Effector memory CD4-positive, alpha-beta T cell (primary cell): ENCODE results near the gene ADAMTSL1.

Experiments
- DNase-seq, 3 donors: peaks; one replicate each; pipeline ENCODE4 v3.0.0-alpha.2; 2020
- H3K27ac ChIP-seq: 2 replicates; pipeline ENCODE4 v1.7.0; 2013; ENCODE audit warnings: mild to moderate bottlenecking, low read length, moderate library complexity; ENCODE audit not compliant: insufficient read depth, poor library complexity, severe bottlenecking
- H3K27me3 ChIP-seq: replicated peaks from 2 replicates; pipeline ENCODE4 v1.7.0; 2013; ENCODE audit warnings: mild to moderate bottlenecking, low read length; ENCODE audit not compliant: insufficient read depth, control insufficient read depth, poor library complexity, severe bottlenecking
- H3K36me3 ChIP-seq: 2 replicates; pipeline ENCODE4 v1.7.0; 2013; ENCODE audit warnings: mild to moderate bottlenecking, low read length, moderate library complexity; ENCODE audit not compliant: control insufficient read depth, insufficient read depth
- H3K4me1 ChIP-seq: 2 replicates; pipeline ENCODE4 v1.7.0; 2013; ENCODE audit warnings: low read length, mild to moderate bottlenecking; ENCODE audit not compliant: control insufficient read depth, insufficient read depth, poor library complexity, severe bottlenecking
- H3K4me3 ChIP-seq: 2 replicates; pipeline ENCODE4 v1.7.0; 2013; ENCODE audit warnings: low read length, low read depth, mild to moderate bottlenecking; ENCODE audit not compliant: insufficient read depth, poor library complexity, severe bottlenecking
- H3K9me3 ChIP-seq: 2 replicates; pipeline ENCODE4 v1.7.0; 2013; ENCODE audit warnings: mild to moderate bottlenecking, low read length, moderate library complexity; ENCODE audit not compliant: control insufficient read depth

The ADAMTSL1 gene

DNA sequence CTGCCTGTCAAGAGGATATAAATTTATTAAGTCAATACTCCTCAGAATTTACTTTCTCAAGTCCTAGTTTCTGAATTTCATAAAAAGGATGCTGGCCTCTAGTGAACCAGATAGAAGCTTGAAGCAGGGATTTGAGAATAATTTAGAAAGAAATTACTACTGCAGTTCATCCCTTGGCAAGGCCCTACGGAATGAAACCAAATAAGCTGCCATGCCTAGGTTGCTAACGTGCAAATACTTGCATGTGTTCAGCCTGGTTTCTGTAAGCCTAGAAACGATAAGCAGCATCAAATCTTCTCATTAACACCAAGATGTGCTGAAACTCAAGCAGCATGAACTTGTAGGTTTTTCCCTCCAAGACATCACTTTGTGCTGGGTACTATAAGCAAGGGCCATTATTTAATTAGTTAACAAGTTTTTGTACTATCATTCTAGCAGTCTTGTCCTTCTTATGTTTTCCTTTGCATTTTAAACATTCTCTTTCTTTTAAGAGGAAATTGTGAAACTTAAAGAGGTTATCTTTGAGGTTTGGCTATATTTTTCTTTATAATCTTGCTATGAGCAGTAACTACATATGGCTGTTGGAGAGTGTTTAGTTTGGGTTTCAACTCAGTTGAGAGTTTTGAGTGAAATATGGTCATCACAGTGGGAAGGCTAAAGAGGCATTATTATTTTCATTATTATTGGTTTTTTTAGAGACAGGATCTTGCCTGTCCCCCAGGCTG lies 71.8 kb downstream of the ADAMTSL1 start:
- no peak for DNase-seq
- no peak overlapping the region for H3K4me3 ChIP-seq
- no peak overlapping the region for H3K27ac ChIP-seq
- H3K27me3 ChIP-seq, result no peaks in the 10 kb centered on the region
- H3K4me1 ChIP-seq, result no peaks in the 10 kb centered on the region
- H3K36me3 ChIP-seq, result no peaks in the 10 kb centered on the region
- no peaks in the 10 kb centered on the region for H3K9me3 ChIP-seq

DNA sequence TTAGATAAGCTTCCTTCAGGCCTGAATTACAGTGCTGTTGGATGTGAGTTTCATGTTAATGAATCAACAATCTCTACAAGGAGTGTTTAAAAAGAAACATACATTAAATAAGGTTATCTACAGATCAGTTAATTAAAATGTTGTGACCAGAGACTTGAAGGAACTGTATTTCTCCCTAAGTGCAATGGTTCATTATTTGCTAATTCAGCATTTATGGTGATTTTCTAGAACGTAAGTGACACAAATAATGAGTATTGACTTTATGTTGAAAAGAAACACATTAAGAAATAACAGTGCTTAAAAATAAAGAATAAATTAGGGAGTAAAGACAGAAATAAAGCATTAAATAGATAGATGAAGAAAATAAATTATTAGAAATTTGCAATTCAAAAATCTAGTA lies 74.5 kb downstream of the ADAMTSL1 start:
- H3K36me3 ChIP-seq, result no peaks in the 10 kb centered on the region

DNA sequence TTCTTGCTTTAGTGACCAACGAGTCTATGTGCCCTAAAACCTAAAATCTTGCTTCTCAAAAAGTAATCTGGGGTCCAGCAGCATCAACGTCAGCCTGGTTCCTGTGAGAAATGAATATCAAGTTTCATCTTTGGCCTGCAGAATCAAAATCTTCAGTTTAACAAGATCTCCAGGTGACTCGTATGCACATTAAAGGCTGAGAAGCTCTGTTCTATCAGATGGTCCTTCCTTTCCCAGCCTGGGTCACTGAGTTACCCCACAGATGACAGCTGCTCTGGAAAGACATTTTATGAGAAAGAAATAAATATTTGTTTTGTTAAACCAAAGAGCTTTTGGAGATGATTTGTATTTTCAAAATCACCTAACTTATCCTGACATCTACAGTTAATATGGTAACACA lies 75.8 kb downstream of the ADAMTSL1 start:
- Histone ChIP-seq H3K27me3 (no peaks in the 10 kb centered on the region), H3K36me3 (no peaks in the 10 kb centered on the region), H3K27ac (no peak overlapping the region), H3K9me3 (no peaks in the 10 kb centered on the region), H3K4me1 (no peaks in the 10 kb centered on the region), H3K4me3 (no peak overlapping the region)
- DNase-seq, result no peak

More for the DNA sequence above, 74.5 kb downstream of the ADAMTSL1 start:
- H3K27me3 ChIP-seq, result no peaks in the 10 kb centered on the region
- H3K4me1 ChIP-seq, result no peaks in the 10 kb centered on the region
- no peak overlapping the region for H3K4me3 ChIP-seq
- H3K9me3 ChIP-seq, result no peaks in the 10 kb centered on the region
- no peak overlapping the region for H3K27ac ChIP-seq
- no peak for DNase-seq

DNA sequence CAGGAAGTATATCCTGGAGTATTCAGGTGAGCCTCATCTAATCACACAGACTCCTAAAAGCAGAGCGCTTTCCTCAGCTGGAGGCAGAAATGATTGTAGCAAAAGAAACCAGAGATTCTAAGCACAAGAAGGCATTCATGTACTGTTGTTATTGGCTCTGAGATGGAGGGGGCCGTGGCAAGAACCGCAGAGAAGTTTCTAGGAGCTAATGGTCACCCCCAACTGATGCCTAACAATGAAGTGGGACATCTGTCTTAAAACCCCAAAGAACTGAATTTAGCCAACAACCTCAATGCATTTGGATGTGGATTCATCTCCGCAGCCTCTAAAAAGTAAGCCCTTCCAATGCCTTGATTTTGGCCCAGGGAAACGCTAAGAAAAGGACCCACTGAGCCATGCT lies 76.3 kb downstream of the ADAMTSL1 start:
- no peak overlapping the region for H3K27ac ChIP-seq
- H3K27me3 ChIP-seq, result no peaks in the 10 kb centered on the region
- H3K9me3 ChIP-seq, result no peaks in the 10 kb centered on the region
- no peak overlapping the region for H3K4me3 ChIP-seq
- H3K36me3 ChIP-seq, result no peaks in the 10 kb centered on the region
- DNase-seq, result no peak
- no peaks in the 10 kb centered on the region for H3K4me1 ChIP-seq

DNA sequence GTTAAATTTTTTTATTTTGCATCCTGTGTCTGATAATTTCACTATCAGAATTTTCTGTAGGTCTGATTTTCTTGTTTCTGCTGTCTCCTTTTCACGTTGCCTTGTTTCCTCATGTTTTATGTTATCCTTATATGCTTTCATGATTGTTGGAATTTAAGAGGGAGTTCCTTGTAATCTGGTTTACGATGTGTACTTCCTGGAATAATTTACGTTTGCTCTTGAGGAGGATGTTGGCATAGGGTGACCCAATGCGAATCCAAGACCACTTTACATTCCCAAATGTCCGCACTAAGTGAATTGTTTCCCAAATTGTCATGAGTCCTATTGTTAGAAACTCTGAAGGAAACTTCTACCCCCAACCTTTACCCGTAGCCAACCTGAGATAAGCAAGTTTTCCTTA lies 80.3 kb downstream of the ADAMTSL1 start:
- Histone ChIP-seq H3K27ac (no peak overlapping the region), H3K4me1 (no peaks in the 10 kb centered on the region), H3K4me3 (no peak overlapping the region), H3K36me3 (no peaks in the 10 kb centered on the region), H3K9me3 (no peaks in the 10 kb centered on the region), H3K27me3 (no peaks in the 10 kb centered on the region)
- no peak for DNase-seq

DNA sequence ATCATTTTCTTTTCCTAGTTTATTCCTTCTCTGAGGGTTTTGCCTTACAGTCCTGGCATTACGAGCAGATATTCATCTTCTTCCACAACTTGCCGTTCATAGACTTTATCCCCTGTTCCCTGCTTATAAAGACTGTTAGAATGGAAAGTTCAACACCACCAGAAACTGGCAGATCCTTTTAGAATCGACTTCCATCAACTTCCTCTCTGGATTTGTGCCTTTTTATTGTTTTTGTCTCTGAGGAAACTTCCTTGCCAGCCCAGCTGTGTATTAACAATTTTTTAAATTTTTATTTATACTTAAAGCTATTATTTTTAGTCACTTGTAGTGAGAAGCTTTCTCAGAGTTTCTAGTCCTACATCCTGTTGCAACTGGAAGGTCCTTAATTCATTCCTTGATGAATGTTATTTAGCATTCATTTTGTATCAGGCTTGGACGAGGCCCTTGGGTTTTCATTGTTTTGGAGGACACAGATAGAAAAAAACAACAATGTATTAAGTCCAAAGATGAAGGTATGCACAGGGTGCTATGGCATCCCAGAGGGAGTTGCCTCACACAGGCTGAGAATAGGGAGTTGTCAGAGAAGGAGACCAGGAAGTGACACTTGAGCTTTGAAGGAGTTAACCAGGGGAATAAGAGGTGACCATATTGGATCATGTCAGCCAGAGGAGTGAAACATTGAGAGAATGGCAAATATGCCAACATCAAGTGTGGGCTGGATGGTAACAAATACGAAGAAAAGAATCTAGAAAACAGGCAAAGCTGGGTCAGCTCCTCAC lies 81.3 kb downstream of the ADAMTSL1 start:
- no peaks in the 10 kb centered on the region for H3K9me3 ChIP-seq
- H3K4me1 ChIP-seq, result no peaks in the 10 kb centered on the region
- H3K27ac ChIP-seq, result no peak overlapping the region
- DNase-seq, result no peak
- no peaks in the 10 kb centered on the region for H3K27me3 ChIP-seq
- no peak overlapping the region for H3K4me3 ChIP-seq
- no peaks in the 10 kb centered on the region for H3K36me3 ChIP-seq

DNA sequence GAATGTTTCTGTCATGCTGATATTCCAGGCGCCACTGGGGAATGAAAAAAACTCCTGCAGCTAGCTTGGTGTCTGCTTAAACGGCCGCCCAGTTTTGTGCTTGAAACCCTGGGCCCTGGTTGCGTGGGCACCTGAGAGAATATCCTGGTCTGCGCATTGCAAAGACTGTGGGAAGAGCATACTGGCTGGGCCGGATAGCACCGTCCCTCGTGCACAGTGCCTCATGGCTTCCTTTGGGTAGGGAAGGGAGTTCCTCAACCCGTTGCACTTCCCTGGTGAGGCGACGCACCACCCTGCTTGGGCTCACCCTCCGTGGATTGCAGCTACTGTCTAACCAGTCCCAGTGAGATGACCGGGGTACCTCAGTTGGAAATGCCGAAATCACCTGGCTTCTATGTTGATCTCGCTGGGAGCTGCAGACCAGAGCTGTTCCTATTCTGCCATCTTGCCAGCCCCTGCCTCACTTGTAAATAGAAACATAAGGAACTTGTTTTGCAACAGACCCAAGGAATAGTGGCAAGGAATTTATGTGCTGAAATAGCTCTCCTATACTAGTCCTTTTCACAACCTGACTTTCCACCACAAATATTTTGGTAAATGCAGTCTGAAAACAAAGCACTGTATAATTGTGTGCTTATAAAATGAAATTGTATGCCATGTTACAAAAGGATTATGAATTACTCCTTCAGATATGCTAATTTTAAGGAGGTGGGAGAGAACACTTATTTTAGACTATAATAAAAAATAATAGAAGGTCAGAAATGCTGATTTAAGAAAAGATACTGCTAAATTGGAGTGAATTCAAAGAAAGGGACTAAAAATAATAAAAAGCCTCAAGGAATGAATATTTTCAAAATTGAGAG lies 90.3 kb downstream of the ADAMTSL1 start:
- H3K4me3 ChIP-seq, result no peak overlapping the region

DNA sequence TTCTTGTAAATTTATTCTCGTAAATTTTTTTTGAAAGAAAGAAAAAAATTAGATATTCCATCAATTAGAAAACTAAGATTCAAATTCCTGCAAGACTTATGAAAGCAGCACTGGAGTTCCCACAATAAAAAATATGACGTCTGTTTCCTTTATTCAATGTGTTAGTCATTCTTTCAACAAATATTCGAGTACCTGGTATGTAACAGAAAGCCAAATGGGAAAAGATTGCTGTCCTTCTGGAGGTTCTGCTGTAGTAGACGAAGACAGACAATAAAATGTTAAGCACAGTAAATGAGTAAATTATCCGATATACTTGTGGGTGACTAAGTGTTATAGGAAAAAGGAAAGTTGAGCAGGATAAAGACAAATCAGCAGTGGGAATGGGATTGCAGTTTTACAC lies 92.2 kb downstream of the ADAMTSL1 start:
- Histone ChIP-seq H3K36me3 (no peaks in the 10 kb centered on the region), H3K27ac (no peak overlapping the region), H3K9me3 (no peaks in the 10 kb centered on the region), H3K27me3 (no peaks in the 10 kb centered on the region), H3K4me3 (no peak overlapping the region), H3K4me1 (no peaks in the 10 kb centered on the region)
- no peak for DNase-seq

More for the DNA sequence above, 90.3 kb downstream of the ADAMTSL1 start:
- no peaks in the 10 kb centered on the region for H3K27me3 ChIP-seq
- no peaks in the 10 kb centered on the region for H3K9me3 ChIP-seq
- H3K36me3 ChIP-seq, result no peaks in the 10 kb centered on the region
- no peak for DNase-seq
- no peaks in the 10 kb centered on the region for H3K4me1 ChIP-seq
- H3K27ac ChIP-seq, result no peak overlapping the region

DNA sequence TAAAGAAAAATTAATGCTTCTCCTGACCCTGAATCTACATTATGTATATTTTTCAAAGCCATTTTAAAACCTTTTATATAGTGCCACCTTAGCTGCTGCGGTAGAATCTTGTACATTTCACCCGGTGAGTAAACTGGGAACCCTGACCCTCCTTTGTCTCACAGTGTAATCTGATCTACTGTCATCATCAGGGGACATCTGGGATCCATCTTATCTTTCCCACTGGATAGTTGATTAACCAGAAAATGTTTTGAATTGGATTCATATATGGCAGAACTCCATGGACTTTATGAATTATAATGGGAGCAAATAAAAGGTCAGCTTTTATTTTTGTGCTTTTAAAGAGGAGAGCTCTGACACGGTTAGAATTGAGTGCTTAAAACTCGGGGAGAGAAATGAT lies 95.0 kb downstream of the ADAMTSL1 start:
- Histone ChIP-seq H3K4me3 (no peak overlapping the region), H3K36me3 (no peaks in the 10 kb centered on the region), H3K4me1 (no peaks in the 10 kb centered on the region), H3K9me3 (no peaks in the 10 kb centered on the region), H3K27ac (no peak overlapping the region), H3K27me3 (no peaks in the 10 kb centered on the region)
- DNase-seq, result no peak
